ENCODE data around the gene ANXA4.
"Not testable (repeated sequence)": the region's sequence is repeated elsewhere in the genome, so short reads cannot be mapped to it uniquely, and the experiment has no call there.

Gene ANXA4

DNA sequence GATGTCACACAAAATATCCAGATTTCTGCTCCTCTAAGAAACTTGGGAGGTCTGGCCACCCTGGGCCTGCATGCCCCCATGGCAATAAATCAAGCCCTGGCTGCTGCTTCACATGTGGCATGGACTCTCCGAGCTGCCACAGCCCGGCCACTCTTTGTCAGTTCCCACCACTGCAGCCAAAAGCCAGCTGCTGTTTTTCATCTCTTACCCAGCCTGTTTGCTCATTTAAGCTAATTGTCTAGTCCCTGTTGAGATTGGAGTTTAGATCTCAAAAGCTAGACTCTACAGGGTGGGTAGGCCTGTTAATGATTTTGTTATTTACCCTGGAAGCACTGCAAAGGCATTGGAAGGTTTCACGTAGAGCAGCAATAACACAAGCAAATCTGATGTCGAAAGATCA, 20.9 kb upstream of the ANXA4 start:
- no peak for DNase-seq

DNA sequence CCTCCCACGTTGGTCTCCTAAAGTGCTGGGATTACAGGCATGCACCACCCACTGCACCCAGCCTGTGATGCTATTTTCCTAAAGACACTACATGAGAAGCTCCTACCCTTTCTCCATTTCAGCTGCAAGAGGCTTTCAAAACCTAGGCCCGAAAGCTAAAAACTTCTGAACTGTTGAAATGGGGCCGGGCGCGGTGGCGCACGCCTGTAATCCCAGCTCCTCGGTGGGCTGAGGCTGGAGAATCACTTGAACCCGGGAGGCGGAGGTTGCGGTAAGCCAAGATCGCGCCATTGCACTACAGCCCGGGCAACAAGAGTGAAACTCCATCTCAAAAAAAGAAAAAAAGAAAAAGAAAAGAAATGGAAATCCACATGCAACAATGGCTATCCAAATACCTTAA, 18.1 kb upstream of the ANXA4 start:
- DNase-seq = no peak

- DNase-seq = peak; percentile 88
These were observed 17.3 kb upstream of the ANXA4 start for GRCh38 chr2:69724540-69725159.

DNA sequence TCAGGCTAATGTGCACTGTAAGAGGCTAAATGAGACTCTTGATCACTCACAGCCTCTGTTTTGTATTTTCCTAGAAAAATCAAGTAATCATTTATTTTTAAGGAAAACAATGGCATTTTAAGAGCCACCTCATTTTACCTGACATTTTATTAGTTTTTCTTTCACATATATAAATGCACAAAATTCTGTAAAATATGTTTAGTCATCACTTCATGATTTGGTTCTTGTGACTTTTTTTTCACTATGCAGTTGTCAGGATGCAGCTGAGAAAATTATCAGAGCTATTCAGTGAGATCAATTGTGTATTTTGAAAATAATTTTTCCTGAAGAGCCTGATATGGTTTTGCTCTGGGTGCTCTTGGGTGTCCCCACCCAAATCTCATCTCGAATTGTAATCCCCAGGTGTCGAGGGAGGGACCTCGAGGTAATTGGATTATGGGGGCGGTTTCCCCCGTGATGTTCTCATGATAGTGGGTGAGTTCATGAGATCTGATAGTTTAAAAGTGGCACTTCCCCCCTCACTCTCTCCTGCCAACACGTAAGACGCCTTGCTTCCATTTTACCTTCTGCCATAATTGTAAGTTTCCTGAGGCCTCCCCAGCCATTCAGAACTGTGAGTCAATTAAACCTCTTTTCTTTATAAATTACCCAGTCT, 16.1 kb upstream of the ANXA4 start:
- no peak for DNase-seq

- DNase-seq = no peak
These were observed 12.7 kb upstream of the ANXA4 start for GRCh38 chr2:69729266-69729665.

GRCh38 chr2:69729781-69730180, 12.2 kb upstream of the ANXA4 start:
- DNase-seq = no peak

DNA sequence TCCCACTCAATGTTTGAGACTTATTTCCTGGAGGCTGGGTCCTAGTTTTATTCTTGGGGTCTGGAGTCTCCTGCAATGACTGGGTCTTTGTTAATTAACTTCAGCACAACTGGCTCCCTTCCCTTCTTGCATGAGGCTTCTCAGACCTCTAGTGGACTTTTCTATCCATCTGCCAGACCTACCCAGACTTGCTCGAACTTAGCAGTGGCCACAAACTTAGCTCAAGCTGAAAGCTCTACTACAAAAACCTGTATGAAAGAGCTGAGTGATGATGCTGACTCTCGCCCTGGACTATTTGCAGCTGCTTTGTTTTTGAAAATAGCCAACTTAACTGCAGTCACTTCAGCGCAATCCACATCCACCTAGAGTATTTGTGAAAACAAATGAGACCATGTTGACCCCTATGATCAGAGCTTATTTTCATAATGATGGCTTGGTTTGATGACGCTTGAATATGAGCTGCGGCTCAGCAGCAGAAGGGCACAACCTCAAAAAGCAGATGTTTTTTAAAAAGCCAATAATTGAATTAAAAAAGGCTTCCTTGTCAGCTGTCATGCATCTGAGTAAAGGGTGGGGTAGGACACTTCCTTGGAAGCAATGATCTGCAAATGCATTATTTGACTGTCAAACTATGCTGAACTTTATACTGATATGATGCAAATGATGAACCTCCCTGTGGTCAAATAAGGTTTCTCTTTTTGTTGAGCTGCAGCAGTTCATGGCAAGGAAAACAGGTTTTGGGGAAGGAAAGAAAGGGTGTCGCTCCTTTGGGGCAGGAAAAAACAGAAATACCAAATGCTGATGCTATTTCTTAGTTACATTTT, 10.6 kb upstream of the ANXA4 start:
- DNase-seq = no peak

- no peak for DNase-seq
These were observed 8.4 kb upstream of the ANXA4 start for GRCh38 chr2:69733342-69734034.

DNA sequence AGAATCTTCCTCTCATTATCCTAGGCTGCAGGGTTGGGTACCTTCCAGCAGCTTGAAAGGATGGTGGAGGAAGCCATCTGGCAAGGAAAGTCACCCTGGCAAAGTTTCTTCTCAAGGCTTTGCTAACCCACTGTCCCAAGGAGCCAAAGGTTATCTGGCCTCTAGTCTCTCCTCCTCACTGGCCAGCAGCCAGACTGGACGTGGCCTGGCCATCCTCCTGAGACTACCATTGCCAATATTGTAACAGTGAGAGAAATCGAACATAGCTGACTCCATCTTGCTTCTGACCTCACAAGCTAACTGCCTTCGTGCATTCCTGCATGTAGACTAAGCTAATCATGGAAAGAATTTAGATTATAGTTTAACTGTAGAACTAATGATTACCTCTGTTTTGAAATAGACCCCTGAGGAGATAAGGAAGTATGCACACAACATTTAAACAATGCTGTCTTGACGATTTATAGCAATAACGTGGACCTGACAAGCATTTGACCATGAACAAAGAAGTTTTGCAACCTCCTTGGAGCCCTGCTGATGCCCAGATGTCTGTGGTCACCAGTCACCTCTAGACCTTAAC, 7.8 kb upstream of the ANXA4 start:
- no peak for DNase-seq

GRCh38 chr2:69734854-69735544, 6.9 kb upstream of the ANXA4 start:
- DNase-seq = no peak

GRCh38 chr2:69735686-69736085, 6.2 kb upstream of the ANXA4 start:
- no peak for DNase-seq

DNA sequence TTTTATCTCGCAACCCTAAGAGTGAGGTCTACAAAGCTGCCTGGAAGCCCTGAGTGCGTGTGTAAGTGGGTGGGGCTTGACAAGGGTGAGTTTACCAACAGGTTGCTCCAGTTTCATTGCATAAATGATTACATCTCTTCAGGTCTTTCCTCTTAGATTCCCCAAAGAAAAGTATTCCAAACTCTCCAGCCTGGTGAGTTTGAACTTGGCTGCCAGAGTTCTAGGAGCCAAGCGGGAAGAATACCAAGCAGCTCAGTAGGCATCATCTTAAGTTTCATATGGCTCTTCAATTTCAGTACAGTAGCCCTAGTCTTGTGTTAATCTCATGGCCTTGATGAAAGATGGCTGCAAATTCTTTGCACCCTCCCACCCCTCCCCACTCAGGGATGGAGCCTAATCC, 3.8 kb upstream of the ANXA4 start:
- not testable (repeated sequence) for DNase-seq

DNA sequence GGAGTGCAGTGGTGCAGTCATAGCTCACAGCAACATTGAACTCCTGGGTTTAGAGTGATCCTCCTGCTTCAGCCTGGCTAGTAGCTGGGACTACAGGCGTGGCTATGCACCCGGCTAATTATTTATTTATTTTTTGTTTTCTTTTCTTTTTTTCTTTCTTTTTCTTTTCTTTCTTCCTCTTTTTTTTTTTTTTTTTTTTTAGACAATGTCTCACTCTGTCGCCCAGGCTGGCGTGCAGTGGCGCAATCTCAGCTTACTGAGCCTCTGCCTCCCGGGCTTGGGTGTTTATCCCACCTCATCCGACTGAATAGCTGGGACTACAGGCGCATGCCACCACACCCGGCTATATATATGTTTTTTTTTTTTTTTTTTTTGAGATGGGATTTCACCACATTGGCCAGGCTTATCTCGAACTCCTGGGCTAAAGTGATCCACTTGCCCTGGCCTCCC, 1.4 kb upstream of the ANXA4 start:
- no peak for DNase-seq

DNA sequence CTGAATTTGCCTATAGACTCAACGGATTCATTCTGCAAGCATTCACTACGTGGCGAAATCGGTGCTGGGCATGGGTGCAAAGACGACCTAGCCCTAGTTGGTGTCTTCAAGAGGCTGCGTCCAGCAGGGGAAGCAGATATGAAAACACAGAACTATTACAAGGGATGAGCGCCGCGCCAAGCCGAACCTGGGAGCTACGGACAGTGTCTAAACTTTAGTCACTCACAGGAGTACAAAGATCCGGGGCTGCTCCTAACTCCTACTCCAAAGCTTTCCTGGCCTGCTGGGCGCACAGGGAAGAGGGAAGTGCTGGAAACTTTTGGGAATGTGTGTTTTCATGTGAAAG, 732 bp upstream of the ANXA4 start:
- DNase-seq = no peak

GRCh38 chr2:69742322-69742952, 503 bp downstream of the ANXA4 start:
- no peak for DNase-seq

GRCh38 chr2:69743847-69744264, 1.9 kb downstream of the ANXA4 start:
- DNase-seq = no peak

- no peak for DNase-seq
These were observed 2.5 kb downstream of the ANXA4 start for GRCh38 chr2:69744456-69744855.

GRCh38 chr2:69745035-69745434, 3.1 kb downstream of the ANXA4 start:
- DNase-seq = no peak

DNA sequence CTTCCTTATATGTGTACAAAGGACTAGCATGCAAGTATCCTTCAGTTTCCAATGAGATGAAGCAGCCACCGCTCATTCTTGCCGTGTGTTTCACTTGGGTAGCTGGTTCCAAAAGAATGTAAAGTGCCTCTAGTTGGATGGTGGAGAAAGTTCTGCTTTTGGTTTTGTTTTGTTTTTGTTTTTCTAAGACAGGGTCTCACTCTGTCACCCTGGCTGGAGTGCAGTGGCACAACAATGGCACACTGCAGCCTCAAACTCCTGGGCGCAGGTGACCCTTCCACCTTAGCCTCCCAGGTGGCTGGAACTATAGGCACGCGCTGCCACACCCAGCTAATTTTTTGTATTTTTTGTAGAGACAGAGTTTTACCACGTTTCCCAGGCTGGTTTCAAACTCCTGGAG, 8.3 kb downstream of the ANXA4 start:
- DNase-seq = no peak

- no peak for DNase-seq
These were observed 11.9 kb downstream of the ANXA4 start for GRCh38 chr2:69753659-69754363.

DNA sequence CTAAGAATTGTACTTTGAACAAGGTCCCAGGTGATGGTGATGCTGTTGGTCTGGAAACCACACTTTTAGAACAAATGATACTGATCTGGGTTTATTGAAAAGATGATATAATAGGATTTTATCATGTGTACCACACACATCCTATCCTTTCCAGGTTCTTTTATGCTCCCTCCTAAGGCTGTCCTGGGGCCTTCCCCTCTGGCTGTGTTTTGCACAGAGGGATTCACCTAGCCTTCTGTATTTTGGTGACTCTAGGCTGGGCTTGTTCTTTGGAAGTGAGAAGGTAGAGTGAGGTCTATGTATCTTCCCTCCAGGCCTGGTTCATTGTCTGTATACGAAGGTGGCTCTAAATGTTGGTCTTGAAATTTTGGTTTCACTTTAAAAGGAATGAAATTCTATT, 12.7 kb downstream of the ANXA4 start:
- no peak for DNase-seq
